GM19463 (cell line): ENCODE data around the gene BICC1.

ENCODE experiments used
- ATAC-seq: cut with Tn5 transposase; IDR thresholded peaks from one replicate; pipeline ENCODE4 v1.9.1; 2021; ENCODE audit warnings: mild to moderate bottlenecking, moderate library complexity; ENCODE audit not compliant: unreplicated experiment

Gene BICC1

GRCh38 chr10:58771863-58772262, 259.2 kb downstream of the BICC1 start:
- no peak for ATAC-seq

GRCh38 chr10:58772758-58773157, 260.1 kb downstream of the BICC1 start:
- no peak for ATAC-seq

- ATAC-seq = no peak
These were observed 260.7 kb downstream of the BICC1 start for GRCh38 chr10:58773341-58773740.

GRCh38 chr10:58773944-58774343, 261.3 kb downstream of the BICC1 start:
- no peak for ATAC-seq

GRCh38 chr10:58775960-58776567, 263.4 kb downstream of the BICC1 start:
- ATAC-seq = no peak

- ATAC-seq = no peak
These were observed 264.1 kb downstream of the BICC1 start for GRCh38 chr10:58776568-58777318.

GRCh38 chr10:58778966-58779365, 266.3 kb downstream of the BICC1 start:
- ATAC-seq = no peak

GRCh38 chr10:58779594-58779993, 266.9 kb downstream of the BICC1 start:
- ATAC-seq = no peak

- no peak for ATAC-seq
These were observed 267.8 kb downstream of the BICC1 start for GRCh38 chr10:58780476-58780875.

GRCh38 chr10:58781873-58782488, 269.3 kb downstream of the BICC1 start:
- no peak for ATAC-seq

GRCh38 chr10:58782876-58783851, 270.5 kb downstream of the BICC1 start:
- no peak for ATAC-seq

- ATAC-seq = no peak
These were observed 271.7 kb downstream of the BICC1 start for GRCh38 chr10:58784361-58784760.

- ATAC-seq = no peak
These were observed 272.7 kb downstream of the BICC1 start for GRCh38 chr10:58785354-58785753.

- no peak for ATAC-seq
These were observed 278.5 kb downstream of the BICC1 start for GRCh38 chr10:58791137-58791536.

GRCh38 chr10:58795560-58795959, 282.9 kb downstream of the BICC1 start:
- no peak for ATAC-seq

GRCh38 chr10:58796242-58796641, 283.6 kb downstream of the BICC1 start:
- no peak for ATAC-seq

- no peak for ATAC-seq
These were observed 284.2 kb downstream of the BICC1 start for GRCh38 chr10:58796824-58797223.

GRCh38 chr10:58797356-58797755, 284.7 kb downstream of the BICC1 start:
- no peak for ATAC-seq

GRCh38 chr10:58802047-58802446, 289.4 kb downstream of the BICC1 start:
- no peak for ATAC-seq

- no peak for ATAC-seq
These were observed 293.7 kb downstream of the BICC1 start for GRCh38 chr10:58806323-58806722.
